UCSD-AML1 (cell line): ENCODE results near the gene GSG1L.
"Not testable (repeated sequence)": the region's sequence is repeated elsewhere in the genome, so short reads cannot be mapped to it uniquely, and the experiment has no call there.

Experiments
- DNase-seq: peaks from one replicate; lab custom pipeline; 2025; ENCODE audit not compliant: unreplicated experiment; lab: John Stamatoyannopoulos, UW

GSG1L gene

DNA sequence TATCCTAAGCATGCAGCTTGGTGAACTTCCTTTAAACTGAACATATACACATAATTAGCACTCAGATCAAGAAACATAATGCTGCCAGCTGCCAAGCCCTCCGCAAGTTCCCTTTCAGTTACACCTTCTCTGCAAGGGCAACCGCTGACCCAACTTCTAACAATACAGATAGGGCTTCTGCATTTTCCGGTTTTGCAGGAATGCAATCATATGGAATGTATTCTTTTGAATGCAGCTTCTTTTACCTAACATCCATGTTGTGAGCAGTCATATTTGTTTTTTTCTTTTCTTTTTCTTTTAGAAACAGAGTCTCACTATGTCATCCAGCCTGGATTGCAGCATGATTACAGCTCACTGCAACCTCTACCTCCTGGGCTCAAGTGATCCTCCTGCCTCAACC lies 110.7 kb downstream of the GSG1L start:
- no peak for DNase-seq

DNA sequence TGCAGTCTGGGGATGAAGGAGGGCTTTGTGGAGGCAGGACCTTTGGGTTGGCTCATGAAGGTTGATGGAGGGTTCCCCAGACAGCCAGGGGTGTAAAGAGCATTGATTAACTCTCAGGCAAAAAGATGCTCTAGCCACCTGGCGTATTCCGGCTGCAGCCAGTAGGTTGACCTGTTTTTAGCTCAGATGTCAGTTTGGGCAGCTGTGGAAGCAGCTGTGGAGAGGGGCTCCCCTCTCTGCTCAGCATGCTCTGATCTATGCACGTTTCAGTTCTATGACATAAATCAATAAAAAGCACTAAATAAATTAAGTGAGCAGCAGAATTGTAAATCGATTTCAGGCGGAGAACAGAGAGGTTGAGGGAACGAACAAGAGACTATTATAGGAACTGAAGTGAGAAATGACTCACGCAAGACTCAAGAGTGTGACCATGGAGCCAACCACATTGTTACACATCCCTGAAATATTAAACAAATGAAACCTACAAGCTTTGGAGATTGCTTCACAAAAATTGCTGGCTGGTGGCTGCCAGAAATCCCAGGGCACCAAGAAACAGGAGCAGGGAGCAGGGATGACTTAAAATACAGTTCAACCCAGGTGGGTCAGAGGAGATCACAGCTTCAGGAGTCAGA lies 111.9 kb downstream of the GSG1L start:
- no peak for DNase-seq

DNA sequence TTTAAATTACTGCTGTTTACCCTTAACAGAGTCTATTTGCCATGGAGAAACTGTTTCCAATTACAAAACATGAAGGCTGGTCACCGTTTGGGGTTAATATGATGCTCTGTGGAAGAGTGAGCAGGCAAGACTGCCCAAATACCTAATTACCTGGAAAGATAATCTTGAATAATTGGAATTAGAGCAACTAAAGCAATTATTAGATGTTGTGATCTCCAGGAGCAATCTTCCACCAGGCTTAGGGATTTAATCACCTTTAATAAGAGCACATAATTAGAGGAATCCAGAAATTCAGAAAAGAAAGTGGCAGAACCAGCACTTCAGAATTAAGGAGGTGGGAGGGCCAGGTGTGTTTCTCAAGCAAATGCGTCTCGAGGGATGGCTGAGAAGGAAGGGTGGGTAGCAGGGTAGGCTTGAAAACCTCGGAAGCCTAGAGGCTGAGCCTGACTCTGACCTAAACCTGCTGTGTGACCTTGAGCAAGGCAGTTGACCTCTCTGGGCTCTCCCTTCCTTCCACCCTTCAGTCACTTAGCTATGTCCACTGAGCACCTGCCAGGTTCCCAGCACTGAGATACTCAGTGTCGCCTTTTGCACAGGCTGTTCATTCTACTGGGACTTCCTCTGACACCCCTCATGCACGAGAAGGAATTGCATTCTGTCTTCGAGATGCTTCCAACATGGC lies 113.2 kb downstream of the GSG1L start:
- no peak for DNase-seq

DNA sequence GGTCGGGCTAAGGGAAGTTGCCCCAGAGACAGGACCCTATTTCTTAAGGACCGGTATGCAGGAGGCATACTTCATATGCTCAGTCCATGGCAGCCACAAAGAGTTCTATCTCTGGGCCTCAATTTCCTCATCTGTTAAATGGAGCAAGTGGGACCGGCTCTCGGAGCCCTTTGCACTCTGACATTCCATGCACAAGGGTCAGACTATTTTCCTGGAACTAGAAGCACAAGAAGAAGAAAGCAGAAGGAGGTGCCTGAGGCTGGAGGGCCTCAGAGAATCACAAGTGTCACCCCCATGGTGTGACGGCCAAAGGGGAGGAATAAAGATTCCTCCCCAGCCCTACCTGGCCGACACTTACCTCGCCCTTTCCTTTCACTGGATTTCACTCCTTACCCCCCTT lies 115.8 kb downstream of the GSG1L start:
- DNase-seq = no peak

- DNase-seq = no peak
Observed at GRCh38 chr16:27945233-27945973, 118.1 kb downstream of the GSG1L start.

DNA sequence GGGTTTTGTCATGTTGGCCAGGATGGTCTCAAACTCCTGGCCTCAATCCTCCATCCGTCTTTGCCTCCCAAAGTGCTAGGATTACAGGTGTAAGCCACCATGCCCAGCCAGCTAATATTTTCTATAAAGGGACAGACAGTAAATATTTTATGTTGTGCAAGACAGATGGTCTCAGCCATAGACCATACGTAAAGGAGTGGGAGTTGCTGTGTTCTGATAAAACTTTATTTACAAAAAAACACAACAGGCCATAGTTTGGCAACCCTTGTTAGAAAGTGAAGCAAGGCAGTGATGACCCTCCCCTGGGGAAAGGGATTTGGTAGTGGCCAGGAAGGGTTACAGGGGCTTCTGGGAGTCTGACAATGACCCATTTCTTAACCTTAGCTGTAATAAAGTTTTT lies 119.7 kb downstream of the GSG1L start:
- no peak for DNase-seq

- DNase-seq = not testable (repeated sequence)
Observed at GRCh38 chr16:27942071-27942470, 121.4 kb downstream of the GSG1L start.

DNA sequence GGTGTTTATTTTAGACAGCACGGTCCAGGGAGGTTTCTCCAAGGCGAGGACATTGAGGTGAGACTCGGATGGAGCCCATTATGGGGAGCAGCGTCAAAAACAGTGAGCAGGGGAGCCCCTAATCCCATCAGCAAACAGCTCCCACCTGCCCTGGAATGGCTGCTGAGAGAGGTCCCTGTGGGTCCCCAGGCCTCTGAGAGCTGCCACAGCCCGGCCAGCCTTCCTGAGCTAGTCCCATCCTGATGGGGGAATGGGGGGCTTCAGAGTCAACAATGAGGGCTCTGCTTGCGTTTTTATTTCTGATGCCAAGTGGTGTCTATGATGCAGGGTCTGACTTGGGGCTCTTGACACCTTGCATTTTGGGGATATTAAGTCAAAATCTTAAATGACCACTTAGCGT lies 128.4 kb downstream of the GSG1L start:
- no peak for DNase-seq

DNA sequence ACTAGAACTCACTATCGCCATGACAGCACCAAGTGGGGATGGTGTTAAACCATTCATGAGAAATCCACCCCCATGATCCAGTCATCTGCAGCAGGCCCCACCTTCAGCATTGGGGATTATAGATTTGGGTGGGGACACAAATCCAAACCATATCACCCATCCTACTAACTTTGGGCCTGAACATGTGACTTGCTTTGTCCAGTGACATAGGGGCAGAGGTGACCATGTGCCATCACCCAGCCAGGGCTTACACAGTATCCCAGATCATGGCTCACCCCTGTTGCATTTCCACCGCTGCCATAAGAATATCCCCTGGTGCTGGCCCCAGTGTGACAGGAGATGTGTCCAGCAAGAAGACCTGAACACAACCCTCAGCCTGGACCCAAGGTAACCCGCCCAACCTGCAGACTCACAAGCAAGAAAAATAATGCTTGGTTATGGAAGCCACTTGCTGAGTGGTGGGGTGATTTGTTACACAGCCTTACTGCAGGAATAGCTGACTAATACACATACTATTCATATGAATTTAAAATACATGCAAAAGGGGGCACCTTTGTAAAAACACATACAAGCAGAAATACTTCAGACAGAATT lies 130.9 kb downstream of the GSG1L start:
- DNase-seq = no peak

- no peak for DNase-seq
Observed at GRCh38 chr16:27929818-27930217, 133.7 kb downstream of the GSG1L start.

- DNase-seq = no peak
Observed at GRCh38 chr16:27928542-27928941, 135.0 kb downstream of the GSG1L start.

DNA sequence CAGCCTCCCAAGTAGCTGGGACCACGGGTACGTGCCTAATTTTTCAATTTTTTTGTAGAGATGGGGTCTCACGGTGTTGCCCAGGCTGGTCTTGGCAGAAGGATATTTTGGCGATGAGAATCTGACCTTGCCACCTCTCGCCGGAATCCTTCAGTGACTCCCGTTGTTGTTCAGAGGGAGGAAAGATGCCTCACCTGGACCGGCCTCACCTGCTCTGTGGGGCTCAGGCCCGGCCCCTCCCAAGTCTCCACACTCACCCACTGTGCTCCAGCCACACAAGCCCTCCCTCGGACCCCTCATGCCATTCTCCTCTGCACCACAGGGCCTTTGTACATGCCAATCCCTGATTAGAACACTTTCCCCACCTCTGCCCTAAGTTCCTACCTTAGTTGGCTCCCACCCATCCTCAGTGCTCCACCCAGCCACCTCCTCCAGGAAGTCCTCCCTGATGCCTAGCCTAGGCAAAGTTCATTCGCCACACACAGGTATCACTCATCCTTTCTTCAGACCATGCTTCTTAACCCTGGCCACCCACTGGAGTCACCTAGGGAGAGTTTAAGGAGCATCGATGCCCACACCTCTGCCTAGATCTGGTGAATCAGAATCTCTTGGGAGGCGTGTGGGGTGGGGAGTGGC lies 136.1 kb downstream of the GSG1L start:
- no peak for DNase-seq

DNA sequence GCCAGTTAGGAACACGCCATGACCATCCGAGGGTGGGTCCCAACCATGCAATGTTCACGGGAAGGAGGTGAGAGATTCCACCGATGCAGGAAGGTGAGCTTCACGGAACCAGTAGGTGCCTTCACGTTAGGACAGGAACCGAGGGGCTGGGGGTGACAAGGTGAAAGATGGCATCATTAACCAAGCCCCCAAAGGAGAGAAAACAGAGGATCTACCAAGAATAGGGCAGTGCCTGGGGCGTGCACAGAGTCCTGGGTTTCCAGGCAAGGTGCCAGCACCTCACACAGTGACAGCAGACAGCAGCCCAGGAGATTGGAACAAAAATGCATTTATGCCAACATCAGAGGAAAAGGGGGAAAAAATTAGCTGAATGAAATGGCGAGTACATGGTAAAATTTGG lies 137.9 kb downstream of the GSG1L start:
- no peak for DNase-seq

GRCh38 chr16:27924411-27925118 lies 138.9 kb downstream of the GSG1L start:
- DNase-seq = no peak

GRCh38 chr16:27923751-27924150 lies 139.8 kb downstream of the GSG1L start:
- no peak for DNase-seq

DNA sequence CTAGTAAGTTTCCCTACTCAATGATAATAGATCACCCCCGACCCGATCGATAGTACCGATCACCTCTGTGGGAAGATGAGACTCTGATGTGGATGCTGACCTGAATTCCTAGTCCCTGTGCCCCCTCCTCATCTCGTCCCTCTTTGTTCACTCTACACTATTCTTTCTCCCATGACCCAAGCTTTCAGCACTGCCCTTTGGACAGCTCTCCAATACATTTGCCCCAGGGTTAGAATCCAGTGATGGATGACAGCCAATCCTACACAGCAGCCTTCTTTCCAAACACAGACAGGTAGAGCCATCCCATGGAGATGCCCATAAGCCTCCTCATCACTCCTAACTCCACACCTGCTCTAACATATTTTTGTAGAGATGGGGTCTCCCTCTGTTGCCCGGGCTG lies 141.1 kb downstream of the GSG1L start:
- DNase-seq = no peak

- no peak for DNase-seq
Observed at GRCh38 chr16:27921134-27921533, 142.4 kb downstream of the GSG1L start.

GRCh38 chr16:27920391-27920891 lies 143.1 kb downstream of the GSG1L start:
- DNase-seq = no peak

GRCh38 chr16:27918755-27919154 lies 144.8 kb downstream of the GSG1L start:
- no peak for DNase-seq

- no peak for DNase-seq
Observed at GRCh38 chr16:27917949-27918348, 145.6 kb downstream of the GSG1L start.

- DNase-seq = no peak
Observed at GRCh38 chr16:27911486-27911885, 152.0 kb downstream of the GSG1L start.
